GM12875 (cell line): ENCODE results near the gene ZIC4.

Experiments
- H3K4me3 ChIP-seq: one replicate; pipeline ENCODE4 v1.5.1; 2011; ENCODE audit warnings: low read depth, low read length, control low read depth
- TF ChIP-seq, protein P1 (sequence below): IDR thresholded peaks from 2 replicates; pipeline ENCODE4 v1.5.1; 2011; ENCODE audit warnings: low read depth, mild to moderate bottlenecking, control low read depth, inconsistent platforms, low read length, moderate library complexity, borderline replicate concordance; ENCODE audit not compliant: insufficient read depth

The ZIC4 gene

DNA sequence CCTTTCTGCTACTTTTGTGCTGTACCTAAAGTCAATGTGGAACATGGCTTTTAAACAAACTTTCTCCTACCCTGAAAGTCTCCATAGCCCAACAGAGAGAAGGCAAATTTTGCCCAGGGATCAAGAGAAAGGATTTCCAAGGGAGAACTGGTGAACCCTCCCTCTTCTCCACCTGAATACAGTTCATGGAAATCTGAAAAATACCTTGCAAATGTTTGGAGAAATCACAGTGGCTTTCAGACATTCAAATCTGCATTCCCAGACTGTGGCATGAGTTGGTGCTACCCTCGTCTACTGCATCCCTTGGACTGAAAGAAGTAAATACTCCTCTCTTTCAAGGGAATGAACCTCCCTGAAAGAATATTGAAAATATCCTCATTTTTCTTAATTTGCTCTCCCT is 38.7 kb downstream of the ZIC4 start:
- H3K4me3 ChIP-seq, result no peak overlapping the region

DNA sequence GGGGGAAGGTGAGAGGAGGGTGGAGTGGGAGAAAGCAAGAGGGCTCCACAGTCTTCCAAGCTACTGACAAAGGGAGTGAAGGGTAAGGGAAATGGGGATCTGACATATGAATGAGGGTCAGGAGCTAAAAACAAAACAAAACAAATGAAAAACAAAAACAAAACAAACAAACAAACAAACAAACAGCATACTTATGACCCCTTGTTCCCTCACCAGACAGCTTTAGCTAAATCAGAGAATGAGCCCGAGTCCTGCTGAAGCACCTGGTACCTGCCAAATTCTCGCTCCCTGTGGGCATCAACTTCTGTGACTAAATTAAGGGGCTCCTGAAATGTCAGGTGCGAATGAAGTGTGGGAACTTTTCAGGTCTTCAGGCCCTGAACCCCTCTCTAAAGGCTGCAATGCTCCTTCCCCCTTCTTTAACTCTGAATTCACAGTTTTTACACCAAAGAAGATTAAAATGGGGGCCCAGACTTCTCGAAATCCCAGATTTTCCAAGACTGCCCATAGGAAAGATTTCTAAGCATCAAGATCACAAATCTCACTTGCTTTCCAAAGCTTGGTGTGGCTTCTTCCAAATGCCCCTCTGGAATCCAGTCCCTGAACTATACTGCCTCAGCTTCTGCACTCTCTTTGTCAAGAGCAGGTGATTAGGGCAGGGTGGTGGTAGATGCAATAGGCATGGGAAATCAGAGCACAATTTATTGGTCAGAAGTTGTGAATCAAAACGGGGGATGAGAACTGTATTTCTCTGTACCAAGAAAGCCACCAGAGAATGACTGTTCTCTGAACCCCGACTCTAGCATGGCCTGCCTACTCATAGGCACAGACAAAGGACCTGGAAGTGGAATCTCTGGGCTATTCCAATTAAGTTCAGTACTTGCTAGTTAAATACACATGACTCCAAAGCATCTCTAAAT is 40.9 kb downstream of the ZIC4 start:
- TF ChIP-seq, protein P1, sequence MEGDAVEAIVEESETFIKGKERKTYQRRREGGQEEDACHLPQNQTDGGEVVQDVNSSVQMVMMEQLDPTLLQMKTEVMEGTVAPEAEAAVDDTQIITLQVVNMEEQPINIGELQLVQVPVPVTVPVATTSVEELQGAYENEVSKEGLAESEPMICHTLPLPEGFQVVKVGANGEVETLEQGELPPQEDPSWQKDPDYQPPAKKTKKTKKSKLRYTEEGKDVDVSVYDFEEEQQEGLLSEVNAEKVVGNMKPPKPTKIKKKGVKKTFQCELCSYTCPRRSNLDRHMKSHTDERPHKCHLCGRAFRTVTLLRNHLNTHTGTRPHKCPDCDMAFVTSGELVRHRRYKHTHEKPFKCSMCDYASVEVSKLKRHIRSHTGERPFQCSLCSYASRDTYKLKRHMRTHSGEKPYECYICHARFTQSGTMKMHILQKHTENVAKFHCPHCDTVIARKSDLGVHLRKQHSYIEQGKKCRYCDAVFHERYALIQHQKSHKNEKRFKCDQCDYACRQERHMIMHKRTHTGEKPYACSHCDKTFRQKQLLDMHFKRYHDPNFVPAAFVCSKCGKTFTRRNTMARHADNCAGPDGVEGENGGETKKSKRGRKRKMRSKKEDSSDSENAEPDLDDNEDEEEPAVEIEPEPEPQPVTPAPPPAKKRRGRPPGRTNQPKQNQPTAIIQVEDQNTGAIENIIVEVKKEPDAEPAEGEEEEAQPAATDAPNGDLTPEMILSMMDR, result no peak
- no peak overlapping the region for H3K4me3 ChIP-seq

More for the DNA sequence above, 38.7 kb downstream of the ZIC4 start:
- TF ChIP-seq, protein P1, result no peak

DNA sequence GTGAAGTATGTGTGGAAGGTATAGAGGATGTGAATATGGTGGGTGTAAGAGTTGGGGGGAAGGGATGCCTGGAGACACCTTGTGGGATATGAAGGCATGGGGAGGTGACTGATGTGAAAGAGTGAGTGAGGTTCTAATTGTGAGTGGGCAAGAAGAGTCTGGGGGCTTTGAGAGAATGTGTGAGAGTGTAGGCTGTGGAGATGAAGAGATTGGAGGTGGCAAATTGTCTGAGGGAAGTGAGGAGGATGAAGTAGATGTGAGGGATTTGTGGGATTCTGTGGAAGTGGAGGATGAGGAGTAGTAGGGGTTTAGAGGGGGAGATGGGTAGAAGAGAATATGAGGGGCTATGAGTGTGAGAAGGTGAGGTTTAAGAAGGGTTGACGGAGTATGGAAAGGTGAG is 41.6 kb downstream of the ZIC4 start:
- TF ChIP-seq, protein P1, result no peak
- no peak overlapping the region for H3K4me3 ChIP-seq

DNA sequence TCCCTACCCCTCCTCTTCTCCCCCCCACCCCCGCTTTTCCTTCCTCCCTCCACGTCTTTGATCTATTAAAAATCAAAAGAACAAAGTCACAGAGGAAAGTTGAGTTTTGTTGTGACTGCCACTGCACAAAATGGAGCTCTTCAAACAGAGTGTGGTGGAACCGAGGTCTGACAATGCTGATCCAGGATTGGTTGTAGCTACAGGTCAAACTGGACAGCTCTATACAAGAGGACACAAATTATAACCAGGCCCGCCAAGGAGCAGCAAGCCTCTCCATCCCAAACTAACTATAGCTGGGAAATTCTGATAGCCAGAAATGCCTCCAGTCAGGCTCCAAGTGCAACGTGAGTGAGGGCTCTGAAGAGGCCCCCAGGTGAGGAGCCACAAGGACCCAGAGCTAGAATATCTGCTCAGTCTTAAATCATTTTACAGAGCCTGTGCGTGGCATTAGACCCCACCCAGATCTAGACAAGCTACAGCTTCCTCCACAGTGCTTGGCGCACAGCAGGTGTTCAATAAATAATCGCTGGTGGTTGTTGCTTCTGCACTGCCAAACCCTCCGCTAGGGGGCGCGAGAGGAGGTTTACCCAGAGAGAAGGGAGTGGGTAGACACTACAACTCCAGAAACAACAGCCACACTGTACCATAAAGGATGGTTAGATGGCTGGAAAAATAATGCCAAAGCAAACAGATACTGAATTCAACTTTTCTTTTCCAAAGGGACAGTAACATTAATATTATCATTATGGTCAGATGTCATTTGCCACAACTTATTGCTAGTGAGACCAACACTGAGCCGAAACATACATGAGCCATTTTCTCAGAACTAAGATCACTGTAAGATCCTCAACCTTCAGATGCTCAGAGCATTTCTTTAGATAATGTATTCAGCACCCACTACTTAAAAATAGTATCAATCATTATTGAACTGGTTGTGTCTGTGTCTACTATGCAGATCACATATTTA is 44.6 kb downstream of the ZIC4 start:
- TF ChIP-seq, protein P1, result peak; percentile 70; the same call in 1 of the 2 replicates
- no peak overlapping the region for H3K4me3 ChIP-seq

DNA sequence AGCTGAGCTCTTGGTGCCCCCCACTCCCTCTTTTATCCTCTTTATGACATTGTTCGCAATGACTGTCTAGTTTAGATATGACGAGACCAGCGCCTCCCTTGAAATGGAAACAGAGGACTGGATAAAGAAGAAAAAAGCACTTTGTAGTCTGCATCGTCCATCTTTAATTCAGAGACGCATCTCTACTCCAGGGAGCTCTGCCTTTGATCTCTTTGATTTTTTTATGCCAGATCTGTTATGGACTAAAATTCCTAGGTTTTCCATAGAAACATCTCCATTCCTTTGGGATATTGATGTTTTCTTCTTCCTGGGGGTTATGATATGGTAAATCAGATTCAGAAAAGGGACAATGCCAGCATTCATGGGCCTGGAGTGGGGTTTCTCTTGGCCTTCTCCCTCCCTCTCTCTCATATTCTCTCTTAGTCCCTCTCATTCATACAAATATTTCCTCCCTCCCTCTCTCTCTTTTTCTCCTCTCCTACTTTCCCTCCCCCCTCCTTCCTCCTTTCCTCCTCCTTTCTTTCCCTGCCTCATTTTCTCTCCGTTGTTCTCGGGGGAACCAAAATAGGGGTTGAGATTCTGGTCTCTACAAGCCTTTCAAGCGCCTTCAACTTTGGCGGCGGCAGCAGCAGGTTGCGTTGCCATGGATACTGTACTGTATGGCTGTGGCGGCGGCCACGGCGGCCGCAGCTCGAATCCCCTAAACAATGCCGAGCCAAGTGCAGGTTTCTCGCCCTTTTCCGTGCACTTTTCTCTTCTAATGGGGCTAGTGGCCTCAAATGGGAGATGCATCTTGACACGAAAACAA is 45.5 kb downstream of the ZIC4 start:
- TF ChIP-seq, protein P1, result no peak
- H3K4me3 ChIP-seq, result no peak overlapping the region

DNA sequence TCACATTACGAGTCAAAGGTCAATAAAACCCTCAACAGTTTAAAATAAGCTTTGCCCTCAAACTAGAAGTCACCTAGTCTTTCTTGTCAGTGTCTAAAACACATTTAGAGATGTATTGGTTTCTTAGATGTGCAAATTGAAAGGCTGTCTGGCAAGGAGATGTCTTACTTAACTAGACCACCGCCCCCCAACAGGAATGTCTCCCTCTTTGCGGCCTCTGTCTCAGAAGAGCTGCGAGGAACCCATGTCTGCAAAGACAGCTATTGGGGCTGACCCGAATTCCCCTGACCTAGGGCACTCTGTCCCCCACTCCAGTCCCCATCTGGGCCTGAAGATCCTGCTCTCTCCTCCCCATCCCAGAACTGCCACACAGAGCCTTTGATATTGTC is 46.3 kb downstream of the ZIC4 start:
- TF ChIP-seq, protein P1, result no peak
- H3K4me3 ChIP-seq, result no peak overlapping the region
